Activated naive CD4-positive, alpha-beta T cell treated with anti-CD3 and anti-CD28 coated beads, Interleukin-2, amount 50 U/mL, for 16 hours (primary cell): ENCODE results near the gene KRT34.
"Not testable (repeated sequence)": the region's sequence is repeated elsewhere in the genome, so short reads cannot be mapped to it uniquely, and the experiment has no call there.

Experiments used
- DNase-seq: peaks from one replicate; pipeline ENCODE4 v3.0.0-alpha.2; 2020

Gene KRT34

DNA sequence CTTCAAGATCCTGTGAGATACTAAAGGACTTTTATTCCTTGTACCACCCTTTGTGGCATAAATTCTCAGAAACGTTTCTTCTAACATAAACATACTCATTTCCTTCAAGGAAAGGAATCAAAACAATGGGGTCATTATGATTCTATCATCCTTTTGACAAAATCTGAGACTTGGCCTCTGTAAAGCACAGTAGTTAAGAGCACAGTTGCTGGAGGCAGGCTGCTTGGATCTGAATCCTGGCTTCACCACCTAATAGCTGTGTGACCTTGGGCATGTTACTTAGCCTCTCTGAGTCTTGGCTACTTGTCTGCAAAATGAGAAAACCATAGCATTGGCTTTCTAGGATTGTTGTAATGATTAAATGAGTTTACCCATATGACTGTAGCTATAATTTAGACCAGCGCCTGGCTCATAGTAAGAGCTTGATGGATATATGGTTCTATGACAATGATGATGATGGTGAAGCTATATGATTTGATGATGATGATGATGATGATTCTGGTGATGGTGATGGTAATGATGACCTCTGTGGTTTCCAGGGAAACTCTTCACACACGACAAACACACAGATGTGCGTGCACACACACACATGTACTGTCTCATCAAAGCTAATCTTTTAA lies 21.4 kb upstream of the KRT34 start:
- no peak for DNase-seq

- no peak for DNase-seq
Observed at GRCh38 chr17:41402161-41402560, 20.1 kb upstream of the KRT34 start.

DNA sequence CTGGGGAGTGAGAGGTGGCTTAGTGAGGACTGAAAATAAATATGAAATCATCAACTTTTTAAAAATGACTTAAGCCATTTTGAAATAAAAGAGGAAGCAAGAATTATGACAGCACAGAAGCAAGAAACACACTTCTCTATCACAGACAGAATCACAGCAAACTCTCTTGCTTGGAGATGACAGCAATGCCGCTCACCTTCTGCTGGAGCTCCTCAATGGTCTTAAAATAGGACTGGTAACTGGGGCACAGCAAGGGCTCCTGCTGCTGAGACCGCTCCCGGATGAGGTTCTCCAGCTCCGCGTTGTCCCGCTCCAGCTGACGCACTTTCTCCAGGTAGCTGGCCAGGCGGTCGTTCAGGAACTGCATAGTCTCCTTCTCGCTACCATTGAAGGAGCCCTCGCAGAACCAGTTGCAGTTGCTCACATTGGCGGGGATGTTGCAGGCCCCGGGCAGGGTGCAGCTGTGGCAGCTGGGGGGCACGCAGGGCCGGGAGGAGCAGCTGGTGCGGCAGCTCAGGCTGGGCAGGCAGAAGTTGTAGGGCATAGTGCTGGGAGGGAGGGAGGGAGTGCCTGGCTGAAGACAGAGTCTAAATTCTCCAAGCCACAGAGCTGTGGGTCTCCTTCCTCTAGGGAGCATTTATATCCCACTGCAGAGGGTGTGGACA lies 15.0 kb upstream of the KRT34 start, which contains the start of gene KRT31:
TSS of gene KRT31 (minus strand) at position 613 of the 665 bp plus-strand sequence. CDS start at position 544, 69 bp downstream.
- DNase-seq, result no peak

DNA sequence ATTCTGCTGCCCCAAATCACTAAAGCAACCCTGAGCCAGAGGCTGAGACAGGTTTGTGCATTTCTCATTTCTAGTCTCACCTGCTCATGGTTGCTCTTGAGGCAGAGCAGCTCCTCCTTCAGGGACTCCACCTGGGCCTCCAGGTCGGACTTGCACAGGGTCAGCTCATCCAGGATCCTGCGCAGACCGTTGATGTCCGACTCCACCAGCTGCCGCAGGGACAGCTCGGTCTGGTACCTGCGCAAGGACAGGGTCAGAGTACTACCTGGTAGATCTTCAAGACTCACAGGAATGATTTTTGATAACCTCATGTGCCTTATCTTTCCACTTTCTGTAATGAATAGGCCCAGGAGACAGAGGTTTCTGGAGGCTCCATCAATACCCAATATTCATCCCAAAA lies 14.2 kb upstream of the KRT34 start:
- DNase-seq, result no peak

DNA sequence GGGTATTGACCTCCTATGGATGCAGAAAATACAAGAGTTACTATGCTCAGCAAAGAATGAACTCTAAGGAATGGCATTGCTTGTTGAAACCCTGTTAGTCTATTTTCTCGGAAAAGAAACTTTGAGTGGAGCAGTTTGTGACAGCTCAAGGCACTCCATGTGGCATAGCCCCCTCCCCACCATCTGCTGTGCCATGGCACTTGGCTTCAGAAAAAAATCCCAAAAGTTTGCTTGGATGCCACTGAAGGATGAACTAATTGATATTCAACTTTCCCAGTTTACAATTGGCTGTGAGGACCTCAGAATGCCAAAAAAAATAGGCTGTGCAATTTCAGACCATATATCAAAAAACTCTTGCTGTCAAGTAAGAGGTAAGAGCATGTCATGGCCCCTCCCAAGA lies 13.5 kb upstream of the KRT34 start:
- no peak for DNase-seq

- DNase-seq, result not testable (repeated sequence)
Observed at GRCh38 chr17:41395044-41395443, 12.9 kb upstream of the KRT34 start.

- DNase-seq, result no peak
Observed at GRCh38 chr17:41394254-41394996, 12.3 kb upstream of the KRT34 start.

DNA sequence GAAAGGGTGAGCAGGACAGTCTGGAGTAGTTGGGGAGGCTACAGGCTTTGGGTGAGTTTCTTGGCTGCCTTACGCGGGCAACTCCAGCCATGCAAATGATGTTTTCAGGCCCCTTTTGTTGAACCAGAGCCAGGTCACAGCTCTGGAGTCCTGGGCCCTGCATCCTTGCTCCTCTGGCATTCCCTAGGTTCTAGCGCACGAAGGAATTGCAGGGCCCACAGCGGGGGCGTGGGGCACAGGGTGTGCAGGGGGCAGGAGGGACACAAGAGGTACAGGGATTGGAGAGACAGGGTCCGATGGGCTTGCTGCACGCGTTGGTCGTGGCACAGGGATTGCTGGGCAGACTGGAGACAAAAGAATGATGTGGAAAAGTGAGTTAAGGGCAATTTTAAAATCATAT lies 11.7 kb upstream of the KRT34 start:
- DNase-seq, result no peak

DNA sequence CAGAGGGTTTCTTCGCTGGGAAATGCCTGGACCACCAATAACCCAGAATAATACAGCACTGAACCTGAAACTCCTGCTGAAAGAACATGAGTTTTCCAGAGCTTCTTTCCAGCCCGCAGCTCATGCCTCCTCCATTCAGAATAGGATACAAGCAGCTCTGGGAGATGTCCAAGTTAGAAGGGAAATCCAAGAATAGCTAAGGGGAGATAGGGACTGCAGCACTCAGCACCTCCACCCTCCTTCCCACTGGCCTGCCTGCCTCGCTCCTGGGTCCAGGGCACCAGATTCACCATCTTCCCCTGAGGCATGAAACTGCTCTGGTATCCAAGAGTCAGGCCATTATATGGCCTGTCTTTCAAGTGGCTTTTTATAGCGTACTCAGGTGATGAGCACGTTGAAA lies 11.2 kb upstream of the KRT34 start:
- no peak for DNase-seq

GRCh38 chr17:41392278-41392677 lies 10.2 kb upstream of the KRT34 start:
- DNase-seq, result no peak

- DNase-seq, result no peak
Observed at GRCh38 chr17:41391535-41391934, 9.4 kb upstream of the KRT34 start.

GRCh38 chr17:41390411-41390938 lies 8.4 kb upstream of the KRT34 start:
- no peak for DNase-seq

DNA sequence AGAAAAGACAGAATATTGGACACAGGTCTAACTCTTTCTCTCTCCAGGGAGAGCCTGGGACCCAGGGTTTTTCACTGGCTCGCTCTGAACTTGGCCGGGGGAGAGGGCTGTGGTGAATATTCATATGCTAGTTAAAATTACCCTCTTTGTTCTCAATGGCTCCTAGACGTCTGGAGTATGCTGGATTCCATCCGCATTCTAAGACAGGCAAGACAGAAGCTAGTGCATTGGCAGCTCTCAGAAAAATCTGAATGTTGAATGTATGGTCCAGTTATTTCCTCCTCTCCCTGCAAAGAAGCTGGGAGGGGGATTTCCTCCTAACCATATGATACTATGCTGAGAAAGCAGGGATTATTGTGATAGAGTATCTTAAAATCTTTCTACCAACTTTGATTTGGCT lies 5.6 kb upstream of the KRT34 start:
- DNase-seq, result no peak

GRCh38 chr17:41386227-41386626 lies 4.1 kb upstream of the KRT34 start:
- DNase-seq, result no peak

DNA sequence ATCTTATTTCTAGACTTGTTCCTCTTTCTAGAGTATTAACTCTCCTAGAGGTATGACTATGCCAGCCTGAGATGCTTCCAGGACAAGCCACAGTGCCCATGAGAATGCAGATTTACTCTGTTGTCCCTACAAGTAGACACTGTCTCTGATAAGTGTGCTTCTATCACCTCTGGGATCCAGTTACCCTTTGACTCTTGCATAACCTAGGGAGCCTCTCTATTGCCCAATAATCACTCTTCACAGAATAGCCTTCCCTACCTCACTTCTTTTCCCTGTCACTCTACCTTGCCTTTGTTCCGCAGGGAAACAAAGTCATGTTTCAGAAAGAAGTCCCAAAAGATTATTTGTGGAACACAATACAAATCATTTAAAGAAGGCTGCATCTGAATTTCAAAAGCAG lies 1.6 kb upstream of the KRT34 start:
- no peak for DNase-seq

GRCh38 chr17:41382394-41382793 lies 288 bp upstream of the KRT34 start:
- no peak for DNase-seq

- DNase-seq, result not testable (repeated sequence)
Observed at GRCh38 chr17:41380091-41380490, 2.0 kb downstream of the KRT34 start.

- DNase-seq, result no peak
Observed at GRCh38 chr17:41377546-41377945, 4.6 kb downstream of the KRT34 start.

- DNase-seq, result no peak
Observed at GRCh38 chr17:41369713-41370112, 12.4 kb downstream of the KRT34 start, which contains the start of gene KRT33B. TSS of gene KRT33B (minus strand) at chr17:41369813. CDS start at chr17:41369750, 63 bp downstream.

- DNase-seq, result no peak
Observed at GRCh38 chr17:41369023-41369422, 13.1 kb downstream of the KRT34 start.

DNA sequence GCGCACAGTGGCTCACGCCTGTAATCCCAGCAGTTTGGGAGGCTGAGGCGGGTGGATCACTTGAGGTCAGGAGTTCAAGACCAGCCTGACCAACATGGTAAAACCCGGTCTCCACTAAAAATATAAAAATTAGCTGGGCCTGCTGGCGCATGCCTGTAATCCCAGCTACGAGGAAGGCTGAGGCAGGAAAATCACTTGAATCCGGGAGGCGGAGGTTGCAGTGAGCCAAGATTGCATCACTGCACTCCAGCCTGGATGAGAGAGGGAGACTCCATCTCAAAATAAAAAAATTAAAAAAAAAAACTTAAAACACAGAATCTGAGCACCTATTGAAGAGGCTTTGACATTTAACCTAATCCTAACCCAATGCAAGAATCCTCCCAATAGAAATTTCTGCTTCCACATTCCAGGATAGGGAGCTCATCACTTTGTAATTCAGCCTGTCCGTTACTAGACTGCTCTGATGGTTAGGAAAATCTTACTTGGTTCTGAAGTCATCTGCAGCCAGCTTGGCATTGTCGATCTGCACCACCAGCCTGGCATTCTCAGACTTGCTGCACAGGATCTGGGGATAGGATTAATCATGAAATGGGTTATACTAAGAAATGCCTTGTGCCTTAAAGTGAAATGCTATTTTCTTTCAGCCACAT lies 14.6 kb downstream of the KRT34 start:
- no peak for DNase-seq

DNA sequence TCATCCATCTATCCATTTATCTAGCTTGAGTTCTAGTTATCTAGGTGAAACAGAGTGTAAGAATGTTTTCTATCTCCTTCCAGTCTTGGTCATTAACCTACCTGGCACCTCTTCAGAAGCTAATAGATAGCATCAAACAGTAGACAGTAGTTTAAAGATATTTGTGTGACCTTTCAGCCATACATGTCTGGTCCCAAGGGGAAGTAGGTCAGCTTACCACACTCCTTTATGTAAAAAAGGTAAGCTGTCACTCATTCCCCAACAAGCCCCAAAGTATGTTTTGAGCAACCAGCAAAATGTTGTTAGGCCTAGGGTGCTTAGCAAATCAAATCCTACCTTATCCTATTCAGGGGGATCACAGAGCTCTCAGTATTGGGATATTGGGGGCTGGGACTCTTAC lies 16.0 kb downstream of the KRT34 start:
- no peak for DNase-seq

GRCh38 chr17:41363881-41364280 lies 18.2 kb downstream of the KRT34 start:
- no peak for DNase-seq
